PC-9 (cell line): ENCODE data around the gene RNU1-1. TPM values are rescaled to one million over a fixed set of nuclear protein-coding genes. Genes with fewer than 3 reads are reported as not detected.
A peak's percentile ranks its signal among the peaks of the same experiment; 100 is the strongest.
"Not testable (repeated sequence)": the region's sequence is repeated elsewhere in the genome, so short reads cannot be mapped to it uniquely, and the experiment has no call there.

Experiments
- BruUV-seq: library from RNA; stranded (reverse); fragments of 400-500 nt; replicated peaks from 2 replicates; lab custom pipeline; 2021; lab: Mats Ljungman, UMichigan
- CTCF ChIA-PET: fragments of 300-600 bp; sonication (Branson Sonifier 250); formaldehyde crosslinking; loops from one replicate; lab custom pipeline; 2022; ENCODE audit warnings: antibody characterized with exemption; lab: Charles Lee
- POLR2A ChIA-PET: fragments of 300-600 bp; sonication (Branson Sonifier 250); formaldehyde crosslinking; loops from one replicate; lab custom pipeline; 2022; ENCODE audit warnings: antibody characterized with exemption; ENCODE audit not compliant: unreplicated experiment; lab: Charles Lee
- DNase-seq, 2 experiments: peaks; one replicate each; pipeline versions ENCODE4 v3.0.0 to v3.0.0-alpha.2; 2015 to 2022; ENCODE audit warnings: mixed read lengths in 1 of 2
- H2AFZ ChIP-seq: fragments of 200-600 bp; sonication (generic); 2 replicates; pipeline ENCODE4 v1.8.1; 2017; ENCODE audit warnings: antibody characterized with exemption
- H3F3A ChIP-seq: fragments of 200-600 bp; sonication (generic); 2 replicates; pipeline ENCODE4 v1.8.1; 2017; ENCODE audit warnings: antibody characterized with exemption, mild to moderate bottlenecking, low read depth; ENCODE audit not compliant: insufficient read depth
- H3K27ac ChIP-seq: fragments of 200-600 bp; sonication (generic); 2 replicates; pipeline ENCODE4 v1.6.1; 2016; ENCODE audit warnings: mixed run types
- H3K27me3 ChIP-seq: fragments of 200-600 bp; sonication (generic); 2 replicates; pipeline ENCODE4 v1.6.1; 2016; ENCODE audit warnings: low read depth, mixed run types; ENCODE audit not compliant: insufficient read depth
- H3K36me3 ChIP-seq: fragments of 200-600 bp; sonication (generic); 2 replicates; pipeline ENCODE4 v1.6.1; 2016; ENCODE audit warnings: low read depth, mixed run types
- H3K4me1 ChIP-seq: fragments of 200-600 bp; sonication (generic); replicated peaks from 2 replicates; pipeline ENCODE4 v1.6.1; 2016; ENCODE audit warnings: mixed run types; ENCODE audit not compliant: insufficient read depth
- H3K4me2 ChIP-seq: fragments of 200-600 bp; sonication (generic); 2 replicates; pipeline ENCODE4 v1.6.1; 2017; ENCODE audit warnings: mixed run types
- H3K4me3 ChIP-seq: fragments of 200-600 bp; sonication (generic); 2 replicates; pipeline ENCODE4 v1.6.1; 2016; ENCODE audit warnings: mixed run types
- H3K79me2 ChIP-seq: fragments of 200-600 bp; sonication (generic); 2 replicates; pipeline ENCODE4 v1.6.1; 2017; ENCODE audit warnings: low read depth, mixed run types
- H3K9me2 ChIP-seq: fragments of 200-600 bp; sonication (generic); 2 replicates; pipeline ENCODE4 v1.8.1; 2017; ENCODE audit warnings: mild to moderate bottlenecking; ENCODE audit not compliant: insufficient read depth
- H3K9me3 ChIP-seq: fragments of 200-600 bp; sonication (generic); 2 replicates; pipeline ENCODE4 v1.8.1; 2016; ENCODE audit warnings: low read depth; ENCODE audit not compliant: insufficient read depth
- H4K20me1 ChIP-seq: fragments of 200-600 bp; sonication (generic); 2 replicates; pipeline ENCODE4 v1.8.1; 2017; ENCODE audit not compliant: insufficient read depth
- intact Hi-C: fragments of 100-400 bp; cut with micrococcal nuclease; formaldehyde crosslinking; loops from one replicate; pipeline ENCODE4 v1.10.0; 2022; ENCODE audit not compliant: unreplicated experiment
- total RNA-seq: library from RNA; stranded (reverse); gene quantifications from 2 replicates; pipeline ENCODE4 v1.2.3, GENCODE V29; 2021

Gene RNU1-1
- total RNA-seq, 1 experiment from 2014 or later, result 1,333 TPM

DNA sequence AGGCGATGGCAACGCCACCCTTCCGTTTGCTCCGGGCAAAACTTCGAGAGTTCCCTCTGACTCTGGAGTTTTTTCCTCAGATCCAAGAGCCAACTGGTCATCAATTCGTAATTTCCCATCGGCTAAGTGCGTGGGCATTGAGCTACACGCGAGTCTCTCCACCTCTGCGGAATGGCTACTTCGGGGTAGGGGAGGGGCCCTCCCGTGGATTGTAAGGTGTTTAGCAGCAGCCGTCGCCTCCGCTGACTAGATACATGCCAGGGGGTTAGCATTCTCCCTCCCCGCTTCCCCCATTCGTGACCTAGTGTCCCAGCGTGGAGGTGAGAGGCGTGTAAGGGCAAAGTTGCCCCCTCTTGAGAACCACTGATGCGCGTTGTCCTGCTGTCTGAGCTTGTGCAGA, 21.8 kb upstream of the RNU1-1 start:
- intact Hi-C loops, DNase-seq, H2AFZ ChIP-seq: not testable (repeated sequence)

DNA sequence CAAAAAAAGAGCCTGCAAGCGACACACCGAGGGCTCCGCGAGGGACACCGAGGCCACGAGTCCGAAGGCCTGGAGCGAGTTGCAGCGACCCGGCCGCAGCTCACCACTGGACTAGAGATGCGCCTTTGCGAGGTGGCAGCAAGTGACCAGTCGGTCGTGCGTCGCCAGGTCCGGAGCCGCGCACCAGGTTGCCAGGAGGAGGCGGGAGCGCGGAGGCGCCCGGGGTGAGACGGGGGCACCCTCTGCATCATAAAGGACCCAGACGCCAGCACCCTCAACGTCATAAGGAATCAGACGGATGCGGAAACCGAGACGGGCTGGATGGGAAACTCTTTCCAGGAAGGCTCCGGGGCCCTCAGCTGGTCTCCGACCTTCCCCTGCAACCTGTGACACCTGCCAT, 21.4 kb upstream of the RNU1-1 start:
- H3K4me2 ChIP-seq, result peak overlapping the region; percentile 63
- H3K9me3 ChIP-seq, H3K36me3 ChIP-seq, intact Hi-C loops, H3F3A ChIP-seq, H4K20me1 ChIP-seq, H3K9me2 ChIP-seq, H3K27me3 ChIP-seq, H3K27ac ChIP-seq, BruUV-seq, H3K4me1 ChIP-seq, CTCF ChIA-PET, H3K79me2 ChIP-seq, POLR2A ChIA-PET: not testable (repeated sequence)
- 0 out of 2 replicates have a peak overlapping the region, but pooled peaks have one; percentile 60 for H2AFZ ChIP-seq
- peak overlapping the region; percentile 56; the same call in 1 of the 2 replicates for H3K4me3 ChIP-seq
- peak in 1 of 2 experiments; percentile 34 for DNase-seq

More for the DNA sequence above, 21.8 kb upstream of the RNU1-1 start:
- H3F3A ChIP-seq, H3K4me3 ChIP-seq, H3K27ac ChIP-seq, BruUV-seq, H3K27me3 ChIP-seq, POLR2A ChIA-PET, H3K9me3 ChIP-seq, H3K79me2 ChIP-seq, H3K9me2 ChIP-seq, H3K4me1 ChIP-seq, H4K20me1 ChIP-seq, H3K36me3 ChIP-seq, CTCF ChIA-PET: not testable (repeated sequence)
- peak overlapping the region; percentile 63; the same call in 1 of the 2 replicates for H3K4me2 ChIP-seq

DNA sequence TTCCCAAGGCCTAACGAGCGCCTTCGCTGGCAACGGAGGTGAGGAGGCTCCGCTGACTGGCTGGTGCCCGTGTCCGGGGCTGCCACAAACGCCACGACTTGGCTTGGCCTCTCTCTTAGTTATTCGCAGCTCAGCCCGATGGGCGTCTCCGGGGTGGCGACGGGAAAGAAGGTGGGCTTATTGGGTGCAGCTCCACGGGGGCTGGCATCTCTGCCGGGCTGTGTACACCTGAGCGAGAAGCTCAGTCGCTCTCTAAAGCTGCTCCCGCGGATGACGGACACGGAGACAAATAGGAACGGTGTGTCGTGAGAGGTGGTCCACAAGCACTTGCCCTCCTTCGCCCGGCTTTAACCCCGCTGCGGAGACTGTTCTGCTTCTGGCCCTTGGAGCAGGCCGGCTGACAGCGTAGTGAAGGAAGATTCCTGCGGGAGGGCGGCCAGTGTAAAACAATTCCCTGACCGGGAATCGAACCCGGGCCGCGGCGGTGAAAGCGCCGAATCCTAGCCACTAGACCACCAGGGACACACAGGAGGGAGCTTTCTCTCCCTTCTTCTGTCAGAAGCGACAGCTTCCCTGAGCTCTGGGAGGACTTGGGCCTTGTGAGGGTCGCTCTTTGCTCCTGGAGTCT, 20.9 kb upstream of the RNU1-1 start:
- H3K4me1 ChIP-seq, intact Hi-C loops, H3K79me2 ChIP-seq, H3K27ac ChIP-seq, H3F3A ChIP-seq, H3K9me2 ChIP-seq, H3K36me3 ChIP-seq, CTCF ChIA-PET, H4K20me1 ChIP-seq, H3K27me3 ChIP-seq, H3K9me3 ChIP-seq: not testable (repeated sequence)
- Histone ChIP-seq H3K4me3 (peak overlapping the region; percentile 56; the same call in 1 of the 2 replicates), H2AFZ (0 out of 2 replicates have a peak overlapping the region, but pooled peaks have one; percentile 60), H3K4me2 (peak overlapping the region; percentile 63)
- POLR2A ChIA-PET, result interaction anchor here (0.6 kb wide), 2 partner anchors 21 to 35 kb away, joined by 3 to 6 read pairs; no protein-coding TSS in a partner anchor
- DNase-seq, result peak; percentile 72 to 75
- TSS peak; percentile 100 for BruUV-seq

DNA sequence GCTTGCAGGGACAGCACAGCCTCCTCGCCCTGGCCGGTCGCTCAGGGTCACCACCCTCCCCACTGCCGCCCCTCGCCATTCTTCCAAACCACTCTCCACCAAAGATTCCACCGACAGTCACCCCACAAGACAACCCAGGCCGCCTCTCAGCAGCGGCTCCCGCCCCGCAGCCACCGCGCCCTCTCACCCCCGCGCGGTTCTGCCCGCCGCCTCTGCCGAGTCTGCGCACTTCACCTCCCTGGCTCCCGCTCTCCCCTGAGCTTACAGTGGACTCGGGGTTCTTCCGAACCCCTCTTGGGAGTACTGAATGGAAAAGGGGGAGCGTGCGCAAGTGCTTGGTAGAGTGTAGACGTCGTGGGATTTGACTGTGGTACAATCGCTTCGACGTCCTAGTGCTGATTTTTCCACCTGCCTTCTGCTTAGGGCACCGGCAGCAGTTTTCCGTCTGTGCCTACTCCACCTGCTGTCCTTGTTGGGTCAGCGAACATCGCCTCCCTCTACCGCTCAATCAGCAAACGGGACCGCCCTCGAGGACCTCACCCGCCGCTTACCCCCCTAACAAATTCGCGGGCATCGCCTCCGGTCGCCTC, 20.2 kb upstream of the RNU1-1 start:
- POLR2A ChIA-PET, result interaction anchor here (0.6 kb wide), 2 partner anchors 21 to 34 kb away, joined by 3 to 6 read pairs; no protein-coding TSS in a partner anchor
- intact Hi-C loops, H3F3A ChIP-seq, H3K9me3 ChIP-seq, H3K79me2 ChIP-seq, DNase-seq, H3K9me2 ChIP-seq, H3K27ac ChIP-seq, CTCF ChIA-PET, H4K20me1 ChIP-seq, BruUV-seq, H3K4me1 ChIP-seq, H2AFZ ChIP-seq, H3K27me3 ChIP-seq, H3K36me3 ChIP-seq: not testable (repeated sequence)
- peak overlapping the region; percentile 64 for H3K4me2 ChIP-seq
- H3K4me3 ChIP-seq, result peak overlapping the region; percentile 38; the same call in 1 of the 2 replicates

DNA sequence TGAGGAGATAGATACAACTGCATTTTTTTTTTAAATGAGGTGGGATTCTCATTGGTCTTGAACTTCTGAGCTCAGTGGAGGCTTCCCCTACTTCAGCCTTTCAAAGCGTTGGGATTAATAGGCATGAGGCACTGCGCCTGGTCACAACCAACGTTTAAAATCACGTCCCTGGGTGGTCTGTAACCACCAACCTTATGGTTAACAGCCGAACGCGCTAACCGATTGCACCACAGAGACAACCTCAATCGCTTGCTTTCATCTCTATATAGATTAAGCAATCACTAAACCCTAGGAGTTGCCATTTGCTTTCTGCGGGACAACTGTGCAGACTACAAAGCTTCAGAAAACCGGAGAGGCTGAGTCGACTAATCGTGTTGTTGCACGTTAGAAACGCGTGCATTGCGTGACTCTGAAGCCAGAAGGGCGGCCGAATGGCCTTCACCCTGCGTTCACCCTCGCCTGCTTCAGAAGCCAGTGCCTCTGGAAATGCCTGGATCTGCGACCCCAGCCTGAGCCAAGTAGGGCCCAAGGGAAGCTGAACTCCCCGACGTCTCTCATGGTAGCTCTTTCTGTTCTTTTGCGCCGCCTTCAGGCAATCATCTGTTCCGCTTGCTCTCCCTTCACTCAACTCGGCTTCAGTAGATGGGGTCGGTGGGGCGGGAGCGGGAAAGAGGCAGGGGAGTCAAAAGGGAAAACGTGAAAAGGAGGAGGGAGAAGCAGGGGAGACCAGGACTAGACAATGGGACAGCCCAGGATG, 18.3 kb upstream of the RNU1-1 start:
- BruUV-seq, intact Hi-C loops: not testable (repeated sequence)
- POLR2A ChIA-PET, result interaction anchor here (0.7 kb wide), 1 partner anchor 34 kb away, joined by 5 read pairs; no protein-coding TSS in a partner anchor

DNA sequence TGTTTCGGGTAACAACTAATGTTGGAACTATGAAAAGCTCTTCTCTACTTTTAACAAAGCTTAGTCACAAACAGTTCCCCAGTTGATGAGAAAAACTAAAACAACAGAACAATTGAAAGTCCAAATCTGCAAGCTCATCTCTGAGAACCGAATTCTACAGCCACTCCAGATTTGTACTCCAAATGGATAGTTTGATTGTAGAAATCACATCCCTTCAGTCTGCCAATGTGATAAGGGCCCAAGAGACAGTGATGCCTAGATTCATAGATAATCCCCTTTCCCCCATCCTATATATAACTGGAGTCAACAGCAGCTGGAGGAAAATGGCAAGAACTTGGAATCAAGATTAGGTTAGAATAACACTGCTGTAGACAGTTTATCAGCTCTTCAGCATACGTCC, 14.3 kb upstream of the RNU1-1 start:
- H3K27me3 ChIP-seq, POLR2A ChIA-PET, H3K4me1 ChIP-seq, H3F3A ChIP-seq, H3K36me3 ChIP-seq, H3K4me3 ChIP-seq, DNase-seq, H2AFZ ChIP-seq, H3K4me2 ChIP-seq, H3K79me2 ChIP-seq, CTCF ChIA-PET, H3K27ac ChIP-seq, intact Hi-C loops, H3K9me2 ChIP-seq, H3K9me3 ChIP-seq, H4K20me1 ChIP-seq, BruUV-seq: not testable (repeated sequence)

More for the DNA sequence above, 18.3 kb upstream of the RNU1-1 start:
- H4K20me1 ChIP-seq, H3K27me3 ChIP-seq, DNase-seq, H3K27ac ChIP-seq, H3F3A ChIP-seq, H3K79me2 ChIP-seq, CTCF ChIA-PET, H3K4me1 ChIP-seq, H3K9me3 ChIP-seq, H3K4me3 ChIP-seq, H3K9me2 ChIP-seq, H3K36me3 ChIP-seq, H2AFZ ChIP-seq, H3K4me2 ChIP-seq: not testable (repeated sequence)

DNA sequence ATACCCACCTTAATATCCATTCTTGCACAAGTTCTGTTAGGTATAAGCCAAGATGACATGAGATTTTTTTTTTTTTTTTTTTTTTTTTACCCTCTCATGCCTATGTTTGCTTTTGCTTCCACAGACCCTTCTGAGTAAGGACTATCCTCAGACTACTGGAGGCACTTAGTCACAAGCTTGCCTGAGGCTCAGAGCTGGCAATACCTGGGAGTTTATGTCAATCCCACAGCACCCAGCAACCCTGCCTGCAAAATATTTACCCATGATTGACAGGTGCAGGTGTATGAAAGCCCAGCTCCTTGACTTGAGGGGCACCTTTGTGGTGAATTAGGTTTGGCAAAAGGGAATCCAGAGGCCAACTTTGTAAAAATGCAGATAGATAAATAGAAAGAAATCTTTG, 11.7 kb upstream of the RNU1-1 start:
- H3K4me1 ChIP-seq, H3K27me3 ChIP-seq, POLR2A ChIA-PET, H2AFZ ChIP-seq, H3K9me3 ChIP-seq, H3K79me2 ChIP-seq, H3K27ac ChIP-seq, BruUV-seq, H3K4me3 ChIP-seq, H4K20me1 ChIP-seq, intact Hi-C loops, H3K9me2 ChIP-seq, CTCF ChIA-PET, H3F3A ChIP-seq, H3K4me2 ChIP-seq, H3K36me3 ChIP-seq: not testable (repeated sequence)
- peak; percentile 31 to 77 for DNase-seq
